K562 (cell line): ENCODE results near the gene DNMBP.

Experiments used
- CTCF ChIP-seq, 3 experiments: IDR thresholded peaks in 2 of 3; conservative IDR thresholded peaks in 1 of 3; 2 replicates each; pipeline ENCODE4 v1.5.1; 2011 to 2012; ENCODE audit warnings: low read length in 3 of 3, mild to moderate bottlenecking in 3 of 3, control low read depth in 2 of 3, improper control_type of control experiment in 1 of 3, inconsistent platforms in 1 of 3, low read depth in 1 of 3, mixed read lengths in 1 of 3, moderate library complexity in 1 of 3; ENCODE audit not compliant: insufficient read depth in 2 of 3
- GABPA ChIP-seq: fragments of 200-800 bp; sonication (Bioruptor generic); conservative IDR thresholded peaks from 2 replicates; pipeline ENCODE4 v1.6.1; 2016; ENCODE audit warnings: low read depth, missing genetic modification characterization, missing compliant biosample characterization
- LEF1 ChIP-seq: fragments of 450-650 bp; IDR thresholded peaks from 2 replicates; pipeline ENCODE4 v1.6.1; 2016; ENCODE audit warnings: mild to moderate bottlenecking
- MAX ChIP-seq: sonication (generic); formaldehyde crosslinking; IDR thresholded peaks from 2 replicates; pipeline ENCODE4 v1.9.0; 2022; ENCODE audit warnings: mild to moderate bottlenecking, missing genetic modification reagents
- RFX5 ChIP-seq: IDR thresholded peaks from 2 replicates; pipeline ENCODE4 v1.6.1; 2011; ENCODE audit warnings: low read depth, mild to moderate bottlenecking, improper control_type of control experiment, low read length
- TAF1 ChIP-seq: IDR thresholded peaks from 2 replicates; pipeline ENCODE4 v1.6.1; 2011; ENCODE audit warnings: mild to moderate bottlenecking, low read length, moderate library complexity; ENCODE audit not compliant: insufficient read depth, control insufficient read depth, severe bottlenecking; ENCODE audit errors: extremely low read depth
- TEAD2 ChIP-seq: fragments of 450-650 bp; IDR thresholded peaks from 2 replicates; pipeline ENCODE4 v1.6.1; 2016; ENCODE audit warnings: missing genetic modification characterization, control low read depth, missing compliant biosample characterization
- ZNF436 ChIP-seq: fragments of 250-450, 450-650 bp; sonication (Bioruptor Pico); formaldehyde crosslinking; IDR thresholded peaks from 2 replicates; pipeline ENCODE4 v1.7.0; 2020; ENCODE audit warnings: mild to moderate bottlenecking

- TF ChIP-seq CTCF (IDR thresholded peaks at IDR 0.05 in 2 of 3, conservative IDR thresholded peaks at IDR 0.05 in 1 of 3; ENCODE audit: insufficient read depth in 2 of 3, low read depth in 1 of 3, low read length in 3 of 3) (no peak), ZNF436 (CRISPR knock-in tag) (no peak), MAX (CRISPR knock-in tag) (no peak), GABPA (no peak), TAF1 (no peak), TEAD2 (no peak), RFX5 (no peak), LEF1 (no peak)
Measured at GRCh38 chr10:100020142-100020885, 10.6 kb upstream of the DNMBP start.
